Measurements from ENCODE around the gene SPATA12.

The SPATA12 gene

GRCh38 chr3:57109437-57110199 lies 49.2 kb downstream of the SPATA12 start:
- POLR2A ChIA-PET: no interaction called here
- TF ChIP-seq CTCF (IDR thresholded peaks at IDR 0.05; ENCODE audit: insufficient read depth, low read length, missing control alignments): no peak
- DNase-seq (ENCODE audit: low read depth, low spot score): no peak
- CTCF ChIA-PET: interaction anchor here (3.5 kb wide), 1 partner anchor 9 kb away, joined by 28 read pairs; no protein-coding TSS in a partner anchor
- no peak overlapping the region for H3K4me3 ChIP-seq (ENCODE audit: low read depth, low read length)

GRCh38 chr3:57110214-57110613 lies 49.8 kb downstream of the SPATA12 start:
- TF ChIP-seq CTCF (IDR thresholded peaks at IDR 0.05; ENCODE audit: insufficient read depth, low read length, missing control alignments): no peak
- POLR2A ChIA-PET: no interaction called here
- CTCF ChIA-PET: interaction anchor here (3.5 kb wide), 1 partner anchor 9 kb away, joined by 28 read pairs; no protein-coding TSS in a partner anchor
- H3K4me3 ChIP-seq (ENCODE audit: low read depth, low read length): no peak overlapping the region
- DNase-seq (ENCODE audit: low read depth, low spot score): no peak

GRCh38 chr3:57110798-57111197 lies 50.3 kb downstream of the SPATA12 start:
- no peak overlapping the region for H3K4me3 ChIP-seq (ENCODE audit: low read depth, low read length)
- POLR2A ChIA-PET: no interaction called here
- CTCF ChIA-PET: interaction anchor here (3.5 kb wide), 1 partner anchor 10 kb away, joined by 28 read pairs; no protein-coding TSS in a partner anchor
- no peak for TF ChIP-seq CTCF (IDR thresholded peaks at IDR 0.05; ENCODE audit: insufficient read depth, low read length, missing control alignments)
- no peak for DNase-seq (ENCODE audit: low read depth, low spot score)

GRCh38 chr3:57112206-57112605 lies 51.7 kb downstream of the SPATA12 start:
- TF ChIP-seq CTCF (IDR thresholded peaks at IDR 0.05; ENCODE audit: insufficient read depth, low read length, missing control alignments): no peak
- CTCF ChIA-PET: interaction anchor here (3.5 kb wide), 1 partner anchor 11 kb away, joined by 28 read pairs; no protein-coding TSS in a partner anchor
- no peak overlapping the region for H3K4me3 ChIP-seq (ENCODE audit: low read depth, low read length)
- POLR2A ChIA-PET: no interaction called here
- no peak for DNase-seq (ENCODE audit: low read depth, low spot score)

- ChIA-PET CTCF (no interaction called here), POLR2A (no interaction called here)
- no peak for TF ChIP-seq CTCF (IDR thresholded peaks at IDR 0.05; ENCODE audit: insufficient read depth, low read length, missing control alignments)
- H3K4me3 ChIP-seq (ENCODE audit: low read depth, low read length): no peak overlapping the region
- no peak for DNase-seq (ENCODE audit: low read depth, low spot score)
These were observed 56.0 kb downstream of the SPATA12 start for GRCh38 chr3:57116501-57116900.

- no peak overlapping the region for H3K4me3 ChIP-seq (ENCODE audit: low read depth, low read length)
- CTCF ChIA-PET: interaction anchor here (0.9 to 1.6 kb wide), 4 partner anchors 17 to 103 kb away, joined by 3 to 10 read pairs (median 4); no protein-coding TSS in a partner anchor
- DNase-seq (ENCODE audit: low read depth, low spot score): no peak
- TF ChIP-seq CTCF (IDR thresholded peaks at IDR 0.05; ENCODE audit: insufficient read depth, low read length, missing control alignments): no peak
- POLR2A ChIA-PET: no interaction called here
These were observed 57.8 kb downstream of the SPATA12 start for GRCh38 chr3:57118254-57118653.
